Measurements from ENCODE around the gene SLC39A11. TPM values are rescaled to one million over a fixed set of nuclear protein-coding genes. Genes with fewer than 3 reads are reported as not detected.

The SLC39A11 gene
- total RNA-seq, 1 experiment from 2014 or later, result 15.8 TPM

DNA sequence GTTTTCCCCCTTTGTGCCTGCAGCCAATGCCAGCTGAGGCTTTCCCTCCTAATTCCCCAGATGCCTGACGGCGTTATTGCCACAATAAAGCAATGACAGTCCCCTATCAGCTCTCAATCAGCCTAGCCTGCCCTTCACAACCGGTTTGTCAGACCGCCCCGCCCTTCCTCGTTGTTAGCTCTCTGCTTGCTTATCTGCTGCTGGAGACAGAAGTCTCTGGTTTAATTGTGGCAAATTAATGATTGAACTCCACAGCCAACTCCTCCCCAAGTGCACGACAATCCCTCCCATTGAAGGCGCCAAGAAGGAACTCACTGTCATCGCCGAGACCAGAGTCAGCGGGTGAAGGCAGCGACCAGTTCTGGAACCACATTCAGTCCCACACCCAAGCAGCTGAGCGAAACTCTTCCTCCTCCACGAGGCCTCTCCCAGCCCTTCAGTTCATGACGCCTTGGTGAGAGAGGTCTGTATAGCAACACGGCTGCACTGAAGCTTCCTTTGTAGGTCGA, 474.4 kb downstream of the SLC39A11 start:
- TF ChIP-seq, protein P1, sequence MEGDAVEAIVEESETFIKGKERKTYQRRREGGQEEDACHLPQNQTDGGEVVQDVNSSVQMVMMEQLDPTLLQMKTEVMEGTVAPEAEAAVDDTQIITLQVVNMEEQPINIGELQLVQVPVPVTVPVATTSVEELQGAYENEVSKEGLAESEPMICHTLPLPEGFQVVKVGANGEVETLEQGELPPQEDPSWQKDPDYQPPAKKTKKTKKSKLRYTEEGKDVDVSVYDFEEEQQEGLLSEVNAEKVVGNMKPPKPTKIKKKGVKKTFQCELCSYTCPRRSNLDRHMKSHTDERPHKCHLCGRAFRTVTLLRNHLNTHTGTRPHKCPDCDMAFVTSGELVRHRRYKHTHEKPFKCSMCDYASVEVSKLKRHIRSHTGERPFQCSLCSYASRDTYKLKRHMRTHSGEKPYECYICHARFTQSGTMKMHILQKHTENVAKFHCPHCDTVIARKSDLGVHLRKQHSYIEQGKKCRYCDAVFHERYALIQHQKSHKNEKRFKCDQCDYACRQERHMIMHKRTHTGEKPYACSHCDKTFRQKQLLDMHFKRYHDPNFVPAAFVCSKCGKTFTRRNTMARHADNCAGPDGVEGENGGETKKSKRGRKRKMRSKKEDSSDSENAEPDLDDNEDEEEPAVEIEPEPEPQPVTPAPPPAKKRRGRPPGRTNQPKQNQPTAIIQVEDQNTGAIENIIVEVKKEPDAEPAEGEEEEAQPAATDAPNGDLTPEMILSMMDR (IDR thresholded peaks at IDR 0.05; ENCODE audit: unreplicated experiment), result no peak
- H3K4me3 Mint-ChIP-seq (ENCODE audit: unreplicated experiment), result no peak overlapping the region
- peaks cover 3% of the 10 kb centered on the region for H3K36me3 Mint-ChIP-seq (ENCODE audit: insufficient read depth, unreplicated experiment)
- no peaks in the 10 kb centered on the region for H3K27me3 Mint-ChIP-seq (ENCODE audit: insufficient read depth, unreplicated experiment)
- intact Hi-C loops (cut with micrococcal nuclease), result no loop called here
- H3K9me3 Mint-ChIP-seq (ENCODE audit: unreplicated experiment), result no peaks in the 10 kb centered on the region
- no peak overlapping the region for H3K27ac Mint-ChIP-seq (ENCODE audit: low read depth, unreplicated experiment)
- H3K4me1 Mint-ChIP-seq (ENCODE audit: insufficient read depth, unreplicated experiment), result peaks cover 35% of the 10 kb centered on the region
- no TSS peak for BruUV-seq (replicated peaks)
- CTCF ChIA-PET, result interaction anchor here (0.6 to 1.0 kb wide), 2 partner anchors 27 to 108 kb away, joined by 3 read pairs; no protein-coding TSS in a partner anchor
- no peak for DNase-seq (ENCODE audit: unreplicated experiment)
- POLR2A ChIA-PET, result interaction anchor here (0.6 to 1.5 kb wide), 5 partner anchors 15 to 945 kb away, joined by 3 to 5 read pairs (median 3); no protein-coding TSS in a partner anchor

DNA sequence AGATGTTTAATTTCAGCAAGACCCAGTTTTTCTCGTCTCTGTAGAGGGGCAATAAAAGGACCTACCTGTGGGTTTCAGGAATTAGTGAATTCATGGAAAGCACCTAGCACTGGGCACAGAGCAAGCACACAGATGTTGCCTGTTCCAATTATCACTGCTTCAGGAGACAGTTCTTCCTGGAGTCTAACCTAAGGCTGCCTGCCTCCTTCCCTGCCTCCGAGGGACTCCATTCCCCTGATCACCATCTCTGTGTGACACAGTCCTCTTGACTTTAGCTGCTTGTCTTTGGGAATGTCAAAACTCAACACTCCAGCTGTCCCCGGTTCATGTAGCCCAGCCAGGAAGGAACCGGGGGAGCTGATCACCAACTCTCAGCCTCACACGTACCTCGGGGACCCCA, 474.9 kb downstream of the SLC39A11 start:
- H3K4me1 Mint-ChIP-seq (ENCODE audit: insufficient read depth, unreplicated experiment), result peaks cover 32% of the 10 kb centered on the region
- no peak overlapping the region for H3K4me3 Mint-ChIP-seq (ENCODE audit: unreplicated experiment)
- H3K9me3 Mint-ChIP-seq (ENCODE audit: unreplicated experiment), result no peaks in the 10 kb centered on the region
- DNase-seq (ENCODE audit: unreplicated experiment), result no peak
- no peak overlapping the region for H3K27ac Mint-ChIP-seq (ENCODE audit: low read depth, unreplicated experiment)
- no peaks in the 10 kb centered on the region for H3K27me3 Mint-ChIP-seq (ENCODE audit: insufficient read depth, unreplicated experiment)
- BruUV-seq (replicated peaks), result no TSS peak
- peaks cover 6% of the 10 kb centered on the region for H3K36me3 Mint-ChIP-seq (ENCODE audit: insufficient read depth, unreplicated experiment)
- intact Hi-C loops (cut with micrococcal nuclease), result no loop called here
- ChIA-PET POLR2A (interaction anchor here (0.6 to 1.5 kb wide), 5 partner anchors 15 to 945 kb away, joined by 3 to 5 read pairs (median 3); no protein-coding TSS in a partner anchor), CTCF (interaction anchor here (0.6 to 1.0 kb wide), 2 partner anchors 27 to 108 kb away, joined by 3 read pairs; no protein-coding TSS in a partner anchor)
- TF ChIP-seq, protein P1 (IDR thresholded peaks at IDR 0.05; ENCODE audit: unreplicated experiment), result no peak

DNA sequence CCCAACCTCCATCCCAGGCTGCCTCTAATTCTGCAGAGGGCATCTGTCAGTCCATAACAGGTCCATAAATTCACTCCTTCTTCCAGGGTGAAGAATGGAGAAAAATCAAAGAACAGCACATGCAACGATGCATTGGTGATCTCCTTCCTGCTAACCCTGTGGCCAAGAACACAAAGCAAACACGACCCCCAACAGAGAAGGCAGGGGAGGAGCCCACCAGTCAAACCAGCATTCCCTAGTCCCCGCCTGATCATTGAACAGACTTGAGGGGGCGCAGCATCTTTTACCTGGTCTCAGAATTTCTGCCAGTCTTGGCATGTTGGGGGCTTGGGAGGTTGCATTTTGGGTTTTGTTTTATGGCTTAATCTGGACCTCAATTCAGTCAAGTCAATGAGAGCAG, 476.0 kb downstream of the SLC39A11 start:
- TF ChIP-seq, protein P1 (IDR thresholded peaks at IDR 0.05; ENCODE audit: unreplicated experiment), result no peak
- CTCF ChIA-PET, result no interaction called here
- intact Hi-C loops (cut with micrococcal nuclease), result no loop called here
- no peak overlapping the region for H3K27ac Mint-ChIP-seq (ENCODE audit: low read depth, unreplicated experiment)
- H3K36me3 Mint-ChIP-seq (ENCODE audit: insufficient read depth, unreplicated experiment), result peaks cover 6% of the 10 kb centered on the region
- no peaks in the 10 kb centered on the region for H3K9me3 Mint-ChIP-seq (ENCODE audit: unreplicated experiment)
- no peak overlapping the region for H3K4me3 Mint-ChIP-seq (ENCODE audit: unreplicated experiment)
- POLR2A ChIA-PET, result no interaction called here
- BruUV-seq (replicated peaks), result no TSS peak
- no peak for DNase-seq (ENCODE audit: unreplicated experiment)
- H3K27me3 Mint-ChIP-seq (ENCODE audit: insufficient read depth, unreplicated experiment), result no peaks in the 10 kb centered on the region
- peaks cover 26% of the 10 kb centered on the region for H3K4me1 Mint-ChIP-seq (ENCODE audit: insufficient read depth, unreplicated experiment)

DNA sequence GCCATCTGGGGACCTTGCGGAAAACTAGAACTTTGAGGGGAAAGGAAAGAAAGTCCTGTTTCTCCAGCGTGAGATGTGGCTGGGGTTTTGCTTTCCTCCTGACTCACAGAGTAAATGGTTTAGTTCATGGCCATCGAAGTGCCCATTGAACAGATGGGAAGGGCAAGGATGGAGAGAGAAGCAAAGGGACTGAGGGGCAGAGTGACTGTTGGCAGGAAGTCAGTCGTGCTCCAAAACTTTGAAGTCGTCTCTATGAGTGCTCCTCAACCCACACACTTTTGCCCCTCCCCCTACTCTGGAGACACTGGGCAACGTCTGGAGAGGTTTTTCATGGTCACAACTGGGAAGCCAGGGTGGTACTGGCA, 476.9 kb downstream of the SLC39A11 start:
- Mint-ChIP-seq H3K9me3 (ENCODE audit: unreplicated experiment) (no peaks in the 10 kb centered on the region), H3K27ac (ENCODE audit: low read depth, unreplicated experiment) (peak overlapping the region; percentile 73), H3K36me3 (ENCODE audit: insufficient read depth, unreplicated experiment) (peaks cover 6% of the 10 kb centered on the region), H3K4me1 (ENCODE audit: insufficient read depth, unreplicated experiment) (peaks cover 29% of the 10 kb centered on the region), H3K27me3 (ENCODE audit: insufficient read depth, unreplicated experiment) (no peaks in the 10 kb centered on the region), H3K4me3 (ENCODE audit: unreplicated experiment) (no peak overlapping the region)
- no TSS peak for BruUV-seq (replicated peaks)
- ChIA-PET CTCF (no interaction called here), POLR2A (interaction anchor here (0.6 to 7.4 kb wide), 5 partner anchors 11 to 101 kb away, joined by 3 to 166 read pairs (median 4); no protein-coding TSS in a partner anchor)
- TF ChIP-seq, protein P1 (IDR thresholded peaks at IDR 0.05; ENCODE audit: unreplicated experiment), result no peak
- no peak for DNase-seq (ENCODE audit: unreplicated experiment)
- intact Hi-C loops (cut with micrococcal nuclease), result no loop called here
